GM04504 (cell line): Measurements from ENCODE around the gene UCK1.

ENCODE experiments used
- DNase-seq: peaks from one replicate; pipeline ENCODE4 v3.0.0-alpha.2; 2012; ENCODE audit warnings: low read depth

UCK1 gene

DNA sequence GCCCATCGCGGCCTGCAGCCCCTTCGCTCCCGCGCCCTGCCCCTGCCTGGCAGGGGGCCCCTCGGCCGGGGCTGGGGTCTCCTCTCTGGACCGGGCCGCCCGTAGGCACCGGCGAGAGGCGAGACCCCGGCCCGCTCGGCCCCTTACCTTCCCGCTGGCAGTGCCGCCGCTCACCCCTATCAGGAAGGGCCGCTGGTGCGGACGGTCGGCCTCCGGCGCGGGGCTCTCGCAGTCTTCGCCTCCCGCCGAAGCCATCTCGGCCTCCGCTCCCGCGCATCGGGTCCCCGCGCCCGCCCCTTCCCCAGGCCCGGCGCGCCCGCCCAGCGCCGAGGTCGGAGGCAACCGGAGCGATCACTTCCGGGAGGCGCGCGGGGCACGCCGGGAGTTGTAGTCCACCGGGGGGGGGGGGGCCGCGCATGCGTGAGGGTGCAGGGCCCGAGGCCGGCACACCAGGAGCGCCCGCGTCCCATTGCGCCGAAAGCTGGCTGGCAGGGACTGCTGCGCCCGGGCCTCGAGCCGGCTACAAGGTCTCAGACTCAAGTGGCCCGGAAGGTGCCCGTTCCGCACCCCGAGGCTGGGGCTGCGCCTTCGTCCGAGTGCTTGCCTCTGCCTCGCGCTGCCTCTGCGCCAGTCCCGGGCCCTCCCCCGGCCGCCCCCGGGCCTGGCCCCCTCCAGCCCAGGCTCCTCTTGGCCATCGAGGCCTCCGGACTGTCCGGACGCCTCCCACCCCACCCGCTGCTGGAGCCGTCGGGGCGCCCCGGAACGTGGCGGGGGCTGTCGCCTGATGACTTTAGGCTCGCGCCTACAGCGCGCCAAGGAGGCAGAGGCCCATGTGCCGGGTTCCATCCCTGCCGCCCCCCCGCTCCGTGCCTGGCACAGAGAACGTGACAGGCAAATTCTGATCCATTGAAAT is at the start of gene UCK1:
UCK1 (minus strand) TSS at position 344 of the 913 bp plus-strand sequence; CDS start at position 255, 89 bp downstream.
- peak; percentile 50 for DNase-seq

DNA sequence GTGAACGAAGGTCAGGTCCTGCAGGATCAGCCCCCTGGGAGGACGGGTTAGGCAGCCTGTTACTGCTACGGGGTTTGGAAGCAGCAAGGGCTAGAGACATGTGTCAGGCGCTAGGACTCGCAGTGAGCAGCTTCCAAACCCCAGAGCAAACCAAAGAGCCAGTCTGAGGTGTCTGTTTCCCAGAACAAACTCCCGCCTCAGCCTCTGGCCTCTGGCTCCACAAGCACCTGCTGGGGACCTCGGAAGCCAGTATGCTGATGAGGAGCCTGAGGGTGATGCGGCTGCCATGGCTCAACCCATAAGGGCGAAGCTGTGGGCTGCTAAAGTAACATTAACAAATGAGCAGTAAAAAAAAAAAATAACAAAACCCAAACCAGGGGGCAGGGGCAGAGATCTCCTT is 49.3 kb upstream of the UCK1 start:
- DNase-seq = no peak

DNA sequence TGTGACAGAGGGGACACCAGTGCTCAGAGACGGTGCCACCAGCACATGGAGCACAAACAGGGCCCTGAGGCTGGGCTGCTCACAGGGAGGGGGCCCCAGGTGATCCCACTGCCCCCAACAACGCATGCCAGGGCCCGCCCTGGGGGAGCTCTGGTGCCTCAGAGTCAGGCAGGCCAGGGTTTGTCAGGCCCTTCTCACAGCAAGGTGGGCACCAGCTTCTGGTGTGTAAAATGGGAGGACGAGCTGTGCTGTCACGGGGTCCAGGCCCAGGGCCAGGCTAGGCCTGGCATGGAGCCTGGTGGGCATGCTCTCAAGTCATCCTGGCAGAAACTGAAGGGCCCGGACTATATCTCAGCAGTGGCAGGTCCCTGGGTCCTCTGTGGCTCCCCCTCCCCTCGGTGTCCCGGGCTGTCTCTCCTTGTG is 48.7 kb upstream of the UCK1 start:
- no peak for DNase-seq

DNA sequence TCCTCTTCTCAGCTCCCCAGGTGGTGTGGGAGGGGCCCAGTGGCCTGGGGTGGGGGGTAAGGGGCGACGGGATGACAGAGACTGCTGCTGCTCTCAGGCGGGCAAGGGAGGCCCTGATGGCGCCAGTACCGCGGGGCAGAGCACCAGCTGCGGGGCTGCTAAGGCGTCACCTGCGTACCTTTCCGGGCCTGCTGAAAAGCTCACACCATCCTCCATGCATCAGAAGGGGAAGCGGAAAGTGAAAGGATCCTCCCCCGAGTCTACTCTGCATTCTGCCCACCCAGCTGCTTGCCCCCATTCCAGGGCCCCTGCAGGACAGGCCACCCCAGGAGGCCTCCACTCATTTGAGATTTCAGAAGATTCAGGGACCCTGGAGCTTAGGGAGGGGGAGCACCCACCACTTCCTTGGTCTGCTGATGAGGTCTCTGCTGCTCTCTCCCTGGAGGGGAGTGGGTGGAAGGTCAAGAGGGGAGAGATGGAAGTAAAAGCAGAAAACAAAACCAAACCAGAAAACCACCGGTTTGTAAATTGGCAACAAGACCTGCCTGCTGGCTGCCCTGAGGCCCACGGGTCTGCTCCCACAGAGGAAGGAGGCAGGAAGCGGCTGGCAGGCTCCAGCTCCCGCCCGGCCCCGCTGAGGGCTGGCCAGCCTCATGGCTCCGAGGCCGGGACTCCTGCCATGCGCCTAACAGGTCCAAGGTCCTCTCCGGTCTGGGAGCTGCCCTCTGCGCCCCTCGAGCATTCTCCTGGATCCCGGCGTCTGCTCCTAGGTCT is 47.9 kb upstream of the UCK1 start:
- no peak for DNase-seq

DNA sequence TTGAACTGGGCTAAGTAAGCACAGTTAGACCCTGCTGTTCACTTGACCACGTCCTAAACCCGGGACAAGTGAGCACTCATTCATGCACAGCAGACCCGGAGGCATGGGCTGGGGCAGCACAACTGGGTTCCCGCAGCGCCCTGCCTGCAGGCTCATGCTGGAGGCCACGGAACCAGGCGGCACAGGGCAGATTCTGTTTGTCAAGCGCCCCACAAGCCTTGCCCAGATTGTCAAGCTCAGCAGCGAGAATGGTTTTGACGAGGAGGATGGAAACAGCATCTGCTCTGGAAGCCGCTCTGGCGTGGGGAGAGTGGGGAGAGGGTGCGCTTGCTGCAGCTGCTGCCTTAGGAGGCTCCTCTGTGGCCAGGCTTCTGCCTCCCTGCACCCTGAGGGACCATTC is 47.0 kb upstream of the UCK1 start:
- DNase-seq = no peak

DNA sequence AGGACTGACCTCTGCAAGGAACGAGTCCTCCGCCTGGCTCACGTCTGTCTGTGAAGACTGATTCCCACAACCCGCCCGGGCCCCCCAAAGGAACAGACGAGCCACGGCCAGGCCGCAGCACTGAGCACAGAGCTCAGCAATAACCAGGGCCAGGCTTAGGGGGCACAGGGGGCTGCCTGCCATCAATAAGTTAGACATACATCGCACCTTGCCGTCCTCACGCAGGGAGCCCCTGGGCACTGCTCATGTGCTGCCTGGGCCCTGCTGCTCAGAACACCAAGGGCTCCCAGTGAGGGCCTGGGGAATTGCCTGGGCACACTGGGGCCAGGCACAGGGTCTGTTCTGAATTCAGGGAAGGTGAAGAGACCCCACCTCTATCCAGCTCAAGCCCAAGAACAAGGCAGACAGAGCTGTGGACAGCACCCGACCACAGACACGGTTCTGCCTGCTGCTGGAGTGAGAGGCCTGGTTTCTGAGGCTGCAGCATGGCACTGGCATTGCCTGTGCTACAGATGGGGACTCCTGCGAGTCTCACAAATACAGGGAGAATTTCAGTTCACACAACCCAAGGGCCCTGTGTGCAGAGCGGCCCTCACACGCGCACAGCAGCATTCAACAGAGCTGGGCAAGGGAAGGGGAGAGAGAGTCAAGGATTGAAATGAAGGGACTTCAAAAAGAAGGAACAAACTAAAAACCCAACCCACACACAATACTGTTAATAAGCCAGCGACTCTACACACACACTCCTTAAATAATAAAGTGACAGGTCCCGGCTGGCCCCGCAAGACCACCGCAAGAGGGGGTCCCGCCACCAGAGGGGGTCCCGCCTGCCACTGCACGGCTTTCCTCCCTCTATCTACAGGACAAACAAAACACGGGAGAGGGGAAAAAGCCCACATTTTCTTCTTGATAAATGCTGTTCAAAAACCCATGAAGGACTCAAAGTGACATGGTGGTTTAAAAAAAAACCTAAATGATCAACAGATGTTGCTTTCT is 46.2 kb upstream of the UCK1 start:
- no peak for DNase-seq

DNA sequence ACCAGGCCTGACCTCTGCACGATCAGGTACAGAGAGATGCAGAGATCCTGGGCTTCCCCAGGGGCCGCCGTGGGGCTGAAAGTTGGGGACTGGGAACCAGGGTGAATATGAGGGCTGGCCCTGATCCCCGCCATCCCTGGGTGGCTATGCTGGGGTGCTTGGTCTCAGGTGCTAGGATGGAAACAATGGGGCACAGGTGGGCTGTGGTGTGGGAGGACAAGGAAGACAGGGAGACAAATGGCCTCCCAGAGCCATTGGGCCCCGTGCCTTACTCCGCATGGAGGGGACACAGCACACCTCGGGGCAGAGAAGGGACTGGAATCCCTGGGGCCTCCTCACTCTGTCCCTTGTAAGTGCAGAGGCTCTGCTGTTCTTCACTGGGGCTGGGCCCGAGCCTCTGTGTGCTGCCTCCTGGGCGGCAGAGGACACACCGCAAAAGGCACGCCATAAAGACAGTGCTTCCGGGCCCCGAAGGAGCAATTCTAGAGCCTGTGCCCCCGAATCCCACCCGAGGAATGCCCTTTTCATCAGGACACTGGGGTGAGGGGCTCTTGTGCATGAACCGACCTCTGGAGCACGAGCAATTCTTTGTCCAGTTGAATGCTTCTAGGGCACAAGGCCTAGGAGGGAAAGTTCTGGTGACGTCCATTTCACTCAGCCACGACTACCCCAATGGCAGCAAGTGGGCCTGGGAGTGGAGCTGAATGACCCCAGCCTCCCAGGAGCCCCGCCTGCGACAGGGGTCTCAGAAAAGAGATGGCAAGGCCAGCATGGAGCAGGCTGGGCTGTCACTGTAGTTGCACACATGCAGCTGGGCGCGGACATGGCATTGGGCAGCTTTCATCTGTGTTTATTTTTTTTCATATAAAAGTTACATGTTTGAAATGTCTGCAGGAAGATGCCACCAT is 45.1 kb upstream of the UCK1 start:
- DNase-seq = no peak

DNA sequence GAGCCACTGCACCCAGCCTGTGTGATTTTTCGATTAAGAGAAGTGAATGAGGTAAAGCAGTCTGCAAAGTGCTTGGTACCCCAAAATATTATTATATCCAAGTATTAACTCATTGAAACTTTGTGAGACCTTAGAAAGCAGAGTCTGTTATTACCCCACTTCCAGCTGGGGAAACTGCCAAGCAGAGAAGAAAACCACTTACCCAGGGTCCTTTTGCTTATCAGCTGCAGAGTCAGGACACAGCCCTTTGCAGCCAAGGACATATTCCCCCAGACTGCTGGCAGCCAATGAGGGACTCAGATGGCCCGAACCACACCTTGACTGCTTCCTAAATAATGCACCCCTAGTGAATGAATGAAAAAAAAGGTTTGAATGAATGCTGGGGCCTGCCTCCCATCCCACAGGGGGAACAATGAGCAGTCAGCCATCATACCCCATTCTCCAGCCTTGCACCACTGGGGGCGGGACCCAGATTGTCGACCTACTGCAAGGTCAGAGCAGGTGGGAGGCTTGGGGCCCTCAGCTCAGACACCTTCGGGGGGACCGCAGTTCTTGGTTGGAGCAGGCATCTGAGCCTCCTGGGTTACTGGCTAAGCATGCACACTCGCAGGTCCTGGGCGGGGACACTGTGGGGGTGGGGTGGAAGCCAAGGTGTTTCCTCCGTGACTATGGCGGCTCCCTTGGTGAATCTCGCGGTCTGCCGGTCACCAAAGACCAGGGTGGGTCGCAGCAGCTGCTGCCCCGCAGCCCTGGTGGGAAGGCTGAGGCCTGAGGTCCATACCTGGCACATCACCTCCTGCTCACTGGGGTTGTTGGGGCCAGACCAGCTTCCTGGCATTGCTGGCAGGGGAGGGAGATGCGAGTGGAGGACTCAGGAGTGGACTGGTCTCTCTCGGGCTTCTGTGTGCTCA is 43.9 kb upstream of the UCK1 start:
- DNase-seq = no peak

DNA sequence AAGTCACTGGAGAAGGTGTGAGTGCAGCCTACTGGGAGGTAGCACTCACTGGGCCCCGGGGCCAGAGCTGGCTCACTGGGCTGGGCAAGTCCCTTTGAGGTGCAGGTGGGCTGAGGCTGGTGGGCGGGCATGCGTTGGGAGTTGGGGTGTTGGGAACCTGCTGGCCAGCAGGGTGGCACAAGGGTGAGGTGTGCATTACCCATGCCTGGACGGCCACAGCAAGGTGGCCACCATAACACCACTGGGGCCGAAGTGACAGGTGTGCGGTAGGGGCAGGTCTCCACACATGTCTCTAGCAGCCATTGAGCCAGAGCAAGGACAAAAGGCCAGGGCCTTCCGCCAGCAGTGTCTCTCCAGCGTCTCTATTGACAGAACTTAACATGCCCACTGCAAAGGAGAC is 36.8 kb upstream of the UCK1 start:
- DNase-seq = no peak

DNA sequence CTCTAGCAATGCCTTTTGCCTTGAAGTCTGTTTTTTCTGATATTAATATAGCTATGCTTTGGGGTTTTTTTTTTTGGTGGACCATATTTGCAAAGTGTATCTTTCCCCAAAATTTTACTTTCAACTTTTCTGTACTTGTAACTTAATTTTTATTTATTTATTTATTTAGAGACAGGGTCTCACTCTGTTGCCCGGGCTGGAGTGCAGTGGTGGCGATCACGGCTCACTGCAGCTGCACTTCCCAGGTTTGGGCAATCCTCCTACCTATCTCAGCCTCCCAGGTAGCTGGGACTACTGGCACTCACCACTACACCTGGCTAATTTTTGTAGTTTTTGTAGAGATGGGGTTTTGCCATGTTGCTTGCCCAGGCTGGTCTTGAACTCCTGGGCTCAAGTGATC is 35.1 kb upstream of the UCK1 start:
- DNase-seq = no peak

DNA sequence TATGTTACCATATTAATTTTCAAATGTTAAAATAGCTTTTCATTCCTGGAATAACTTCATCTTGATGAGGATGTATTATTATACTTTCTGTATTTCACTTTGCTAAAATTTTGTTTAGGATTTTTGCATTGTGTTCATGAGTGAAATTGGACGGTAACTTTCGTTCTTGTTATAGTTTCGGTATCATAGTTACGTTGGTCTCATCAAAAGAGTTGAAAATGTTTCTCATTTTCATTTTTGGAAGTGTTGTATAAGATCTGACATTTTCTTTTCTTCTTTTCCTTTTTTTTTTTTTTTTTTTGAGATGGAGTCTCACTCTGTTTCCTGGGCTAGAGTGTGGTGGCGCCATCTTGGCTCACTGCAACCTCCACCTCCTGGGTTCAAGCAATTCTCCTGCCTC is 34.3 kb upstream of the UCK1 start:
- no peak for DNase-seq

DNA sequence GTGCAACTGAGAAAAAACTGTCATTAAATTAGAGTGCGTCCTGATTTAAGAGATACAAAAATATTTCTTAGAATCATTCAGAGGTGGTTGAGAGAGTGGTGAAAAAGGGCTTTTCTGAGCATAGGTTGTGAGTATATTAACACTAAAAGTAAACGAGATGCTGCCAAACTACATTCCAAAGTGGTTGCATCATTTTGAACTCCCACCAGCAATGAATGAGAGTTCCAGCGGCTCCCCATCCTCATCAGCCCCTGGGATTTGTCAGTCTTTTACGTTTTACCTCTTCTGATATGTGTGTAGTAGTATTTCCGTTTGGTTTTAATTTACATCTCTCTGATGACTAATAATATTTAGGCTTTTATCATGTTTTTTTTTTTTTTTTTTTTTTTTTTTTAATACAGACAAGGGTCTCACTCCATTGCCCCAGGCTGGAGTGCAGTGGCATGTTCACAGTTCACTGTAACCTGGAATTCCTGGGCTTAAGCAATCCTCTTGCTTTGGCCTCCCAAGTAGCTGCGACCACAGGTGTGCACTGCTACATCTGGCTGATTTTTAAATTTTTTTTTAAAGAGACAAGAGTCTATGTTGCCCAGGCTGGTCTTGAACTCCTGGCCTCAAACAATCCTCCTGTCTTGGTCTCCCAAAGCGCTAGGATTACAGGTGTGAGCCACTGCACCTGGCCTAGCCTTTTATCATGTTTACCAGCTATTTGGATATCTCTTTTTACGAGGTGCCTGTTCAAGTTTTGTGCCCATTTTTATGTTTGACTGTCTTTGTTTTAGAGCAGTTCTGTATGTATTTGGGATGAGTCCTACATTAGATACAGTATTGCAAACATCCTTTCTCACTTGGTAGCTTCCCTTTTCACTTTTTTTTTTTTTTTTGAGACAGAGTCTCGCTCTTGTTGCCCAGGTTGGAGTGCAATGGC is 31.2 kb upstream of the UCK1 start:
- DNase-seq = no peak

DNA sequence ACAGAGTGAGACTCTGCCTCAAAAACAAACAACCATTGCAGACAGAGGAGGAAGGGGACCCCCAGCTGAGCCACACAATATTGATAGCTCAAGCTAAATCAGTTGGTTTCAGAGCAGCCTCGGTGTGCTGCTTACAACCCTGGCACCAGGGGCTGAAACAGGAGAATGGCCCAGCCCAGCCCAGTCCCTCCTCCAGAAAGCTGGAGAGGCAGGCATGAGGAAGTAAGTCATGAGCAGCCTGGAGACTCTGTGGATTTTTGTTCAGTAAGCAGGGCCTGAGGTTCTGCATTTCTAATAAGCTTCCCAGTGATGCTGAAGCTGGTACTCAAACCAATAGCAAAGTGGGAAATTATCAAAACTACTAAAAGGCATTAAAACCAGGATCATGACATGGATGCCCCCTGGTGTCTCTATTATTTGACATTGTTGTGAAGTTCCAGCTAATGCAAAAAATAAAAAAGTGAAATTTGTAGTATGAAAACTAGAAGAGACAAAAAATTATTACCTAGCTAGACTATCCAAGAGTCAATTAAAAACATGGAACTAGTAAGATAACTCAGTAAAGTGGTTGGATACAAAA is 28.4 kb upstream of the UCK1 start:
- DNase-seq = no peak

DNA sequence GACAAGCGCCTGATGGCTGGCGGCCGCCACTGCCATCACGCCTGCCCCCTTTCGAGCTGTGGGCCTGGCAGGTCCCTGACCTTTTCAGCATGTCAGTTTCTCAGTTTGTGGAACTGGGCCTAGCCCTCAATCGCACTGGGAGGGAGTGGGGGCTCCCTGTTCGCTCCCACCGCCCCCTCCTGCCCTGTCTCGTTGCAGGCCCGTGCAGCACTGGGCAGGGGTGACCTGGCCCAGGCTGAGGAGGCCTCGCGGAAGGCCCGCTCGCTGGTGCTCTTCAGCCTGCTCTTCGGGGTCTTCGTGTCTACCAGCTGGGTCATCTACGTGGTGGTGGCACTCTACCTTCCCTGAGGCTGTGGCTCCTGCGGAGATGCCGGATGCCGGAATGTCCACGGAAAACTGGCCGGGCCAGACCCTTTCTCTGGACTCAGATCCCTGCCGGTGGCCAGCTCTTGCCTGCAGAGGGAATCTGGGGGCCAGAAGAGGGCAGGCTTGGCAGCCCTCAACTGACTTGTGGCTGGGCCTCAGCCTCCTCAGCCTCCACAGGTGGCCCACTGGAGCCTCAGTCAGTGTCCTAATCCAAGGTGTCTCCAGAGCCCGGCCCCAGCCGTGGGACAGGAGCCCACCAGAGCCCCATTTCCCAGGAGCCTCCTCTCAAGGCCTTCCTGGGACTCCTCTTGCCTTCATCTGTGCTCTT is 26.9 kb upstream of the UCK1 start:
- DNase-seq = no peak

DNA sequence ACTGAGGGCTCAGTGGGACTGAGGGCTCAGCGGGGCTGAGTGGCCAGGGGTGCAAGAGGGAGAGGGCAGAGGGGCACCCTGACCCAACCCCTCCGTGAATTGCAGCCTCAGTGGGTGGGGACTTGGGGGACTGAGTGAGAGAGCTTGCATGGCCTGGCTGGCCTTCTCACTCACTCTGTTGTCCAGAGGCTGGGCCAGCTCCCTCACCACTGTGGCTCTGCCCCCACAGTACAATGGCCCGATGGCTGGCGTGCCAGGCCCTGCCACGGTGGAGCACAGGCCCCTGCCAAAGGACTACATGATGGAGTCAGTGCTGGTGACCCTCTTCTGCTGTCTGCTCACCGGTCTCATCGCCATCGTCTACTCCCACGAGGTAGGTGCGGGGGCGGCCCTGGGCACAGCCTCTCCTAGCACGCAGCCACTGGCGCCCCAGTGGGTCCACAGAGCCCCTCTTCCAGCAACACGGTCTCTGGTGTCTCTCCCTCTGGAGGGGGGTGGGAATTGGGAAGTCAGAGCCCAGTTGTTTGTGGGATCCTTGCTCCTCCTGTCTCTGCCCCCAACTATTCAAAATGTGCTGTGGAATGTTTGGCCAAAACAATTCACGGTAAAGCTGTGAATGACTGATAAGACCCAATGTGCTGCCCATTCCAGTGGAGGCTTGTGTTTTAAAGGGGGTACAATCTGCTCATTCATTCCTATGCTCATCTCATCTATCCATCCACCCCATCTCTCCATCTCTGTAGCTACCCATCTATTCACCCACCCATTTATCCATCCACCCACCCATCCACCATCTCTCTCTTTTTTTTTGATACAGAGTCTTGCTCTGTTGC is 25.0 kb upstream of the UCK1 start:
- DNase-seq = no peak

DNA sequence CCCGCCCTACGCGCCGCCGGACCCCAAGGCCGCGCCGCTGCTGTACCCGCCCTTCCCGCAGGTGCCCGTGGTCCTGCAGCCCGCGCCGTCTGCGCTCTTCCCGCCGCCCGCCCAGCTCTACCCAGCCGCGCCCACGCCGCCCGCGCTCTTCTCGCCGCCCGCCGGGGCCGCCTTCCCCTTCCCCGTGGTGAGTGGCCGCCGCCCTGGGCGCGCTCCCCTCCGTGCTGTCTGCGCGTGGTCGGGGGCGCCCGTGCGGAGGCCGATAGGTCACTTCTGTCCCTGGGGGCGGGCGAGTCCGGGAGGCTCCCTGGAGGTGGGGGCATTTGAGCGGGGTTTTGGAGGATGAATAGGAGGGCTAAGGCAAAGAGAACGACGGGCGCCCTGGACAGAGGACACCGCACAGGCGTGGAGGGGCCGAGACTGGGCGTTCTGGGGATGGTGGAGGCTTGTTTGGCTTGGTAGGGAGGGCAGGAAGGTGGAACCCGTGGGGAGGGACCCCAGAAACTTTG is 23.8 kb upstream of the UCK1 start:
- DNase-seq = no peak
